ENCODE measurements around the gene ME1. TPM values are rescaled to one million over a fixed set of nuclear protein-coding genes. Genes with fewer than 3 reads are reported as not detected.

Gene ME1
- total RNA-seq, 1 experiment from 2014 or later = 5.3 TPM

- ATAC-seq (no peak), DNase-seq (ENCODE audit: low spot score) (no peak)
- peaks cover 4% of the 10 kb centered on the region; the same call in 1 of the 2 replicates for H3K9me3 Mint-ChIP-seq
- CTCF ChIA-PET = no interaction called here
- H3K27ac Mint-ChIP-seq = no peak overlapping the region
- H3K4me3 Mint-ChIP-seq = no peak overlapping the region
- H3K4me1 Mint-ChIP-seq = no peaks in the 10 kb centered on the region
- no peaks in the 10 kb centered on the region for H3K36me3 Mint-ChIP-seq
- no peaks in the 10 kb centered on the region for H3K27me3 Mint-ChIP-seq (ENCODE audit: low read depth)
- POLR2A ChIA-PET = no interaction called here
- TF ChIP-seq ATF3 (CRISPR knock-in tag; conservative IDR thresholded peaks at IDR 0.05) = no peak
- TF ChIP-seq RORB (CRISPR knock-in tag; IDR thresholded peaks at IDR 0.05) = no peak
- no peak for TF ChIP-seq JUN (CRISPR knock-in tag; IDR thresholded peaks at IDR 0.05)
Measured at GRCh38 chr6:83367104-83367503, 63.7 kb downstream of the ME1 start.

- Mint-ChIP-seq H3K9me3 (peaks cover 6% of the 10 kb centered on the region), H3K4me3 (no peak overlapping the region), H3K36me3 (no peaks in the 10 kb centered on the region; the same call in 1 of the 2 replicates), H3K27me3 (ENCODE audit: low read depth) (no peaks in the 10 kb centered on the region), H3K27ac (no peak overlapping the region), H3K4me1 (no peaks in the 10 kb centered on the region)
- ATAC-seq = no peak
- ChIA-PET CTCF (interaction anchor here (1.2 kb wide), 1 partner anchor 170 kb away, joined by 3 read pairs; no protein-coding TSS in a partner anchor), POLR2A (no interaction called here)
- TF ChIP-seq IRF2 (CRISPR knock-in tag; IDR thresholded peaks at IDR 0.05; ENCODE audit: borderline replicate concordance, low read depth) = no peak
- TF ChIP-seq ZNF532 (CRISPR knock-in tag; IDR thresholded peaks at IDR 0.05; ENCODE audit: borderline replicate concordance) = no peak
- TF ChIP-seq ZNF263 (CRISPR knock-in tag; IDR thresholded peaks at IDR 0.05; ENCODE audit: low read depth) = no peak
- TF ChIP-seq ZNF396 (CRISPR knock-in tag; IDR thresholded peaks at IDR 0.05; ENCODE audit: borderline replicate concordance) = no peak
- no peak for TF ChIP-seq FOXP4 (CRISPR knock-in tag; IDR thresholded peaks at IDR 0.05)
- TF ChIP-seq FOXK1 (CRISPR knock-in tag; IDR thresholded peaks at IDR 0.05) = no peak
- TF ChIP-seq ZNF671 (CRISPR knock-in tag; IDR thresholded peaks at IDR 0.05) = no peak
- no peak for TF ChIP-seq ATF6 (CRISPR knock-in tag; IDR thresholded peaks at IDR 0.05)
- no peak for TF ChIP-seq TEAD4 (CRISPR knock-in tag; IDR thresholded peaks at IDR 0.05)
- no peak for TF ChIP-seq ZNF281 (CRISPR knock-in tag; IDR thresholded peaks at IDR 0.05)
- no peak for TF ChIP-seq PRDM15 (CRISPR knock-in tag; IDR thresholded peaks at IDR 0.05)
- no peak for TF ChIP-seq ZNF423 (CRISPR knock-in tag; IDR thresholded peaks at IDR 0.05)
- TF ChIP-seq EMX1 (CRISPR knock-in tag; IDR thresholded peaks at IDR 0.05) = no peak
- no peak for TF ChIP-seq NFE2L1 (CRISPR knock-in tag; IDR thresholded peaks at IDR 0.05)
- TF ChIP-seq ERG (CRISPR knock-in tag; IDR thresholded peaks at IDR 0.05) = no peak
- DNase-seq (ENCODE audit: low spot score) = no peak
Measured at GRCh38 chr6:83365931-83366330, 64.9 kb downstream of the ME1 start.
